Smooth muscle cell (in vitro differentiated cells): ENCODE data around the gene GLYATL2. TPM values are rescaled to one million over a fixed set of nuclear protein-coding genes. Genes with fewer than 3 reads are reported as not detected.

Experiments
- DNase-seq: peaks from one replicate; lab custom pipeline; 2025; ENCODE audit not compliant: unreplicated experiment; lab: John Stamatoyannopoulos, UW
- H2AFZ ChIP-seq: fragments of 200-600 bp; sonication (generic); 2 replicates; pipeline ENCODE4 v1.6.0; 2016; ENCODE audit warnings: antibody characterized with exemption, low read depth, mild to moderate bottlenecking
- H3F3A ChIP-seq: fragments of 200-600 bp; sonication (generic); 2 replicates; pipeline ENCODE4 v1.6.0; 2017; ENCODE audit warnings: antibody characterized with exemption, low read depth
- H3K27ac ChIP-seq: fragments of 200-600 bp; sonication (generic); 2 replicates; pipeline ENCODE4 v1.5.1; 2016; ENCODE audit warnings: low read depth, mild to moderate bottlenecking
- H3K27me3 ChIP-seq: fragments of 200-600 bp; sonication (generic); 2 replicates; pipeline ENCODE4 v1.6.1; 2016; ENCODE audit warnings: low read depth, mild to moderate bottlenecking
- H3K36me3 ChIP-seq: fragments of 200-600 bp; sonication (generic); 2 replicates; pipeline ENCODE4 v1.5.1; 2016; ENCODE audit warnings: low read depth
- H3K4me1 ChIP-seq: fragments of 200-600 bp; sonication (generic); 2 replicates; pipeline ENCODE4 v1.5.1; 2016; ENCODE audit warnings: low read depth
- H3K4me2 ChIP-seq: fragments of 200-600 bp; sonication (generic); 2 replicates; pipeline ENCODE4 v1.6.0; 2016; ENCODE audit warnings: mild to moderate bottlenecking
- H3K4me3 ChIP-seq: fragments of 200-600 bp; sonication (generic); 2 replicates; pipeline ENCODE4 v1.5.1; 2016; ENCODE audit warnings: mild to moderate bottlenecking
- H3K79me2 ChIP-seq: fragments of 200-600 bp; sonication (generic); 2 replicates; pipeline ENCODE4 v1.6.0; 2016; ENCODE audit warnings: low read depth, mild to moderate bottlenecking
- H3K9ac ChIP-seq: fragments of 200-600 bp; sonication (generic); 2 replicates; pipeline ENCODE4 v1.6.0; 2016; ENCODE audit warnings: low read depth
- H3K9me3 ChIP-seq: fragments of 200-600 bp; sonication (generic); replicated peaks from 2 replicates; pipeline ENCODE4 v1.5.1; 2016; ENCODE audit warnings: low read depth
- H4K20me1 ChIP-seq: fragments of 200-600 bp; sonication (generic); 2 replicates; pipeline ENCODE4 v1.6.0; 2016; ENCODE audit warnings: low read depth
- CTCF ChIP-seq: fragments of 200-600 bp; sonication (generic); IDR thresholded peaks from 2 replicates; pipeline ENCODE4 v1.5.1; 2017; ENCODE audit warnings: borderline replicate concordance, mild to moderate bottlenecking, antibody characterized with exemption; ENCODE audit not compliant: insufficient read depth, poor library complexity, severe bottlenecking
- polyA plus RNA-seq: library from polyadenylated mRNA; unstranded; fragments of >200 nt; fragmentation: Nextera tagmentation; extraction: Ambion mirVana; gene quantifications from 2 replicates; pipeline ENCODE4 v1.2.1, GENCODE V29; 2016
- total RNA-seq: library from RNA; depleted of rRNA; stranded (reverse); fragments of >200 nt; gene quantifications from 2 replicates; pipeline ENCODE4 v1.2.3, GENCODE V29; 2014

Gene GLYATL2
- total and polyA plus RNA-seq, 2 experiments from 2014 or later = 0.09 to 1.6 TPM

GRCh38 chr11:58784995-58785394 lies 59.5 kb downstream of the GLYATL2 start:
- Histone ChIP-seq H3K4me1 (no peaks in the 10 kb centered on the region), H3K9me3 (no peaks in the 10 kb centered on the region), H3K27me3 (no peaks in the 10 kb centered on the region), H3K79me2 (no peaks in the 10 kb centered on the region), H3K4me3 (no peak overlapping the region), H2AFZ (no peak overlapping the region), H3K27ac (no peak overlapping the region), H3K9ac (no peak overlapping the region), H3F3A (no peaks in the 10 kb centered on the region), H4K20me1 (no peaks in the 10 kb centered on the region), H3K4me2 (no peak overlapping the region), H3K36me3 (no peaks in the 10 kb centered on the region)
- no peak for TF ChIP-seq CTCF
- DNase-seq = no peak

Other genes with a start within 250 kb of the GLYATL2 start
- 2.2 and 3.9 TPM in 2 replicates for gene CNTF, start 222.0 kb downstream of the GLYATL2 start, total RNA-seq
- gene CNTF, start 222.0 kb downstream of the GLYATL2 start, polyA plus RNA-seq = 0.45 and 0.66 TPM in 2 replicates
- not detected in 2 replicates for gene GLYAT, start 112.8 kb downstream of the GLYATL2 start, total RNA-seq
- not detected in 2 replicates for gene GLYAT, start 112.8 kb downstream of the GLYATL2 start, polyA plus RNA-seq
- gene GLYATL1, start 94.8 kb upstream of the GLYATL2 start, total RNA-seq = not detected in 2 replicates
- not detected in 2 replicates for gene GLYATL1, start 94.8 kb upstream of the GLYATL2 start, polyA plus RNA-seq
- gene GLYATL1B, start 241.6 kb upstream of the GLYATL2 start, total RNA-seq = not detected in 2 replicates
- not detected in 2 replicates for gene GLYATL1B, start 241.6 kb upstream of the GLYATL2 start, polyA plus RNA-seq